ENCODE measurements around the gene CCNJL.

Gene CCNJL

DNA sequence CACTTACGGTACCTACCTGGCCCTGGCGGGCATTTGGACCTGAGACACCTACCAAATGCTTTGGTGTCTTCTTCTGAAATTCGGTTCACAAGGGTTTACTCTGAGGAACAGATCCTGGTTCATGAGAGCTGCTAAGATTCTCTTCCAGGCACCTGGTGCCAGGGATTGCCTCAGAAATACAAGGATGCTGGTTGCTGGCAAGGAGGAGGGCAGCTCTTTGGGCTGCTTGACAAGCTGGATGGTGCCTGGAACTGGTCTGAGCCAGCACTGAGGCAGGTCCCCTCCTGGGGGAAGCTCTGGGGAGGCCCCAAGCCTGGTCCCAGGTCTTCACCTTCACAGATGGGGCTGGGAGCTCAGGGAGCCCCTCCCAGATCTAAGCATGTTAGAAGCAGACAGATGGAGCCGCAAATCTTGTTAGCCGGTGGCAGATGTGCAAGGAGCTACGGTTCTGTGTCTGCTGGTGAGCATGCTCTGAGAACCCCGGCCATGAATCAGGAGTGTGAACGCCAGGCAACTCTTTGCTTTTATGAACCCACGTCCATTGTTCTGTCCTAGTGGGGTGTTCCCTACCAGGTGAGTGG, 66.8 kb downstream of the CCNJL start:
- no peaks in the 10 kb centered on the region for H3K36me3 ChIP-seq (ENCODE audit: control insufficient read depth, insufficient read depth, low read length)
- H3K9ac ChIP-seq (ENCODE audit: low read length): no peak overlapping the region
- H3K9me3 ChIP-seq (ENCODE audit: control insufficient read depth, insufficient read depth, low read depth, low read length): no peaks in the 10 kb centered on the region
- no peaks in the 10 kb centered on the region for H3K27me3 ChIP-seq (ENCODE audit: control insufficient read depth, insufficient read depth, low read length)
- no peak overlapping the region for H3K4me3 ChIP-seq (ENCODE audit: low read depth, low read length)
- H3K27ac ChIP-seq (ENCODE audit: low read depth, low read length): no peak overlapping the region
- peaks cover 6% of the 10 kb centered on the region for H3K4me1 ChIP-seq (ENCODE audit: control insufficient read depth, insufficient read depth, low read length)

DNA sequence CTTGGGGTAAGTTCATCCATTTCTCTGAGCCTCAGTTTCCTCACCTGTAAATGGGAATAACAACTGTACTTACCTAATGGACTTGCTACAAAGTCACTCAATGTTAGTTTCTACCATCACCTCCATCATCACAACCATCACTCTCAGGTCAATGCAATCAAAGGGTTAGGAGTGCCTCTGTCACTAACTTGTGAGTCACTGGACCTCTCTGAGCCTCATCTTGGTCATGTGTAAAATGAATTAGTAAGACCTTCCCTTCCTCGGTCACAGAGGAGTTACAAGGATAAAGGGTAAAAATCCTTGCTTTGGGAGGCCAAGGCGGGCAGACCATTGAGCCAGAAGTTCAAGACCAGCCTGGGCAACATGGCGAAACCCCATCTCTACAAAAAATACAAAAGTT, 70.2 kb downstream of the CCNJL start:
- no peak overlapping the region for H3K27ac ChIP-seq (ENCODE audit: low read depth, low read length)
- H3K4me3 ChIP-seq (ENCODE audit: low read depth, low read length): no peak overlapping the region
- H3K27me3 ChIP-seq (ENCODE audit: control insufficient read depth, insufficient read depth, low read length): no peaks in the 10 kb centered on the region
- H3K4me1 ChIP-seq (ENCODE audit: control insufficient read depth, insufficient read depth, low read length): peaks cover 9% of the 10 kb centered on the region
- no peaks in the 10 kb centered on the region for H3K9me3 ChIP-seq (ENCODE audit: control insufficient read depth, insufficient read depth, low read depth, low read length)
- no peaks in the 10 kb centered on the region for H3K36me3 ChIP-seq (ENCODE audit: control insufficient read depth, insufficient read depth, low read length)
- H3K9ac ChIP-seq (ENCODE audit: low read length): no peak overlapping the region

DNA sequence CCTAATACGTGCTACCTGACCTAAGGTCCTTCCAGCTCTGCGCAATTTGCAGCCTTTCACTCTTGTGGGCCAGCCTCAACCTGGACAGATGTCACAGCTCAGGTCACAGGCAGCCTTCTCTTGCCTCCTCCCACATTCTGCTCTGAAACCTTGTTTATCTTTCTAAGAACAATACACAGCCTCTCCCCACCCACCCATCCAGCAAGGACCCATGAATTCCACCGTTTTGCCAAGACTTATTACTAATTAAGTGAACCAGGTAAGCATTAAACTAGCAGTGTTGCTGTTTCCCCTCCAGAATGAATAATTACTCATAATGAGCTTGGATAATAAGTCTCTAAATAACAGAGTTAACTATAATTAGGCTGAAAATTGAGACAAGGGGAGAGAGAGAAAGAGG, 72.0 kb downstream of the CCNJL start:
- H3K4me1 ChIP-seq (ENCODE audit: control insufficient read depth, insufficient read depth, low read length): peaks cover 10% of the 10 kb centered on the region
- H3K9me3 ChIP-seq (ENCODE audit: control insufficient read depth, insufficient read depth, low read depth, low read length): no peaks in the 10 kb centered on the region
- no peak overlapping the region for H3K4me3 ChIP-seq (ENCODE audit: low read depth, low read length)
- H3K27me3 ChIP-seq (ENCODE audit: control insufficient read depth, insufficient read depth, low read length): no peaks in the 10 kb centered on the region
- H3K36me3 ChIP-seq (ENCODE audit: control insufficient read depth, insufficient read depth, low read length): no peaks in the 10 kb centered on the region
- H3K9ac ChIP-seq (ENCODE audit: low read length): no peak overlapping the region
- no peak overlapping the region for H3K27ac ChIP-seq (ENCODE audit: low read depth, low read length)

DNA sequence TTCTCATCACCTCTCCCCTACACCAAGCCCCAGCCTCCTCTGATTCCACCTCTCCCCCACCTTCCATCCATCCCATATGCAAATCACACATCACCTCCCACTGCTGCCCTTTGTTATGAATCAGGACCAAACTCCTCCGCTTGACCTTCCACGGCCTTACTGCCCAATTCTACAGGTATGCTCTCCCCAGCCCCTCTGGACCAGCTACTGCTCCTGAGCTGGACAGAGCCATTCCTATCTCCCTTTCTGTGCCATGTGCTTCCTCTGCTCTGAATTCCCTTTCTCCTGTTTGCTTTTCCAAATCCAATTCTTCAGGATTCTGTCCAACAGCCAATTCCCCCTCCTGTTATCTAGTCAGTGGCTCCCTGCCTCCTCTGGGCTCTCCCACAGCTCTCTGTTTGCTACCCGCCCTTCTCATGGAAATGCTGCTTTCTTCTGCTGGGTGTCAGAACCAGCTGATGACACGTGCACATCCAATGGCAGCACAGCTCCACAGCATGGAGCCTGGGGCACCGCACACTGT, 74.7 kb downstream of the CCNJL start:
- Histone ChIP-seq H3K4me3 (ENCODE audit: low read depth, low read length) (no peak overlapping the region), H3K4me1 (ENCODE audit: control insufficient read depth, insufficient read depth, low read length) (peaks cover 10% of the 10 kb centered on the region), H3K36me3 (ENCODE audit: control insufficient read depth, insufficient read depth, low read length) (no peaks in the 10 kb centered on the region), H3K27me3 (ENCODE audit: control insufficient read depth, insufficient read depth, low read length) (no peaks in the 10 kb centered on the region), H3K9me3 (ENCODE audit: control insufficient read depth, insufficient read depth, low read depth, low read length) (0 out of 2 replicates have a peak, but pooled peaks cover 4% of the 10 kb centered on the region), H3K27ac (ENCODE audit: low read depth, low read length) (no peak overlapping the region), H3K9ac (ENCODE audit: low read length) (no peak overlapping the region)

DNA sequence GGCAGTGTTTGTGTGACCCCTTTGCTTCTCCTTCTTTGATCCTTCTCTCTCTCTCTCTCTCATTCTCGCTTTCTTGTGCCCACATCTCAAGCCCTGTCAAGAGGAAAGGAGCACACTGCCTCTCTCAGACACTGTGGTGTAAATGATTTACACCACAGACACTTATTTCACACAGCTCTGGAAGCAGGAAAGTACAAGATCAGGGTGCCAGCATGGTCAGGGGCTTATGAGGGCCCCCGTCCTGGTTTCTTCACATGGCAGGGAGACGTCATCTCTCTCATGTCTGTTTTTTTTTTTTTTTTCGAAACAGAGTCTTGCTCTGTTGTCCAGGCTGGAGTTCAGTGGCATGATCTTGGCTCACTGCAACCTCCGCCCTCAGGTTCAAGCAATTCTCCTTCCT, 76.6 kb downstream of the CCNJL start:
- Histone ChIP-seq H3K9me3 (ENCODE audit: control insufficient read depth, insufficient read depth, low read depth, low read length) (0 out of 2 replicates have a peak, but pooled peaks cover 4% of the 10 kb centered on the region), H3K36me3 (ENCODE audit: control insufficient read depth, insufficient read depth, low read length) (no peaks in the 10 kb centered on the region), H3K27me3 (ENCODE audit: control insufficient read depth, insufficient read depth, low read length) (no peaks in the 10 kb centered on the region), H3K4me1 (ENCODE audit: control insufficient read depth, insufficient read depth, low read length) (peaks cover 10% of the 10 kb centered on the region), H3K4me3 (ENCODE audit: low read depth, low read length) (no peak overlapping the region), H3K27ac (ENCODE audit: low read depth, low read length) (no peak overlapping the region), H3K9ac (ENCODE audit: low read length) (no peak overlapping the region)

DNA sequence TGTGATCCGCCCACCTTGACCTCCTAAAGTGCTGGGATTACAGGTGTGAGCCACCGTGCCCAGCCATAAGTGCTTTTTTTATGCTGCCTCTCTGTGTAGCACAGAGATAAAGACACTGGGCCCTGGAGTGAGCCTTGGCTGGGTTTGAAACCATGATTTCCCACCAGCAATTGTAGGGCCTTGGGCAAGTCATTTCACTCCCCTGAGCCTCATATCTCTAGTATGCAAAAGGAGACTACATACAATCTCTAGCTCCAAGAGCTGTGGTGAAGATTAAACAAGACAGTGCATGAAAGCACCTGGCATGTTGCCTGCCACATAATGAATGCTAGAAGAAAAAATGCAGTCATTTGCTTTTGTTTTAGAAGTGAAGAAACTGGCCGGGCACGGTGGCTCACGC, 79.1 kb downstream of the CCNJL start:
- Histone ChIP-seq H3K27ac (ENCODE audit: low read depth, low read length) (no peak overlapping the region), H3K27me3 (ENCODE audit: control insufficient read depth, insufficient read depth, low read length) (no peaks in the 10 kb centered on the region), H3K36me3 (ENCODE audit: control insufficient read depth, insufficient read depth, low read length) (no peaks in the 10 kb centered on the region), H3K9me3 (ENCODE audit: control insufficient read depth, insufficient read depth, low read depth, low read length) (0 out of 2 replicates have a peak, but pooled peaks cover 4% of the 10 kb centered on the region), H3K9ac (ENCODE audit: low read length) (no peak overlapping the region), H3K4me3 (ENCODE audit: low read depth, low read length) (no peak overlapping the region), H3K4me1 (ENCODE audit: control insufficient read depth, insufficient read depth, low read length) (peaks cover 10% of the 10 kb centered on the region)

DNA sequence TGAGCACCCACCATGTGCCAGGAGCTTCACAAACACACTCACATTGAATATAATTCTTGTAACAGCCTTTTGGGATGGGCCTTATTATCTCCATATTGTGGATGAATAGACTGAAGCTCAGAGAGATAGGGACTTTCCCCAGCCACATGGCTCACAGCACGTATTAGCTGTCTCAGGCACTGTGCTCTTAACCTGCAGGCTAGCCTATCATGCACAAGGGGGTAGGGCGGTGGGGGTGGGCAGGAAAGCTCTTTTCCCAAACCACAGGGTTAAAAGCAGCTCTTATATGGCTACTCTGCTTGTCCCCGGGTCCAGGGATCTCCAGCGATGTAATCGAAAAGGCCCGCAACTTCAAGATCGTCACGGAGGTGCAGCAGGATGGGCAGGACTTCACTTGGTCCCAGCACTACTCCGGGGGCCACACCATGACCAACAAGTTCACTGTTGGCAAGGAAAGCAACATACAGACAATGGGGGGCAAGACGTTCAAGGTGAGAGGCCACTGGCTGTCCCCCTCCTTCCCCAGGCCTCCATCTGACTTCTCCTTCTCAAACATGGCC, 80.5 kb downstream of the CCNJL start:
- Histone ChIP-seq H3K36me3 (ENCODE audit: control insufficient read depth, insufficient read depth, low read length) (no peaks in the 10 kb centered on the region), H3K9ac (ENCODE audit: low read length) (no peak overlapping the region), H3K27me3 (ENCODE audit: control insufficient read depth, insufficient read depth, low read length) (no peaks in the 10 kb centered on the region), H3K9me3 (ENCODE audit: control insufficient read depth, insufficient read depth, low read depth, low read length) (0 out of 2 replicates have a peak, but pooled peaks cover 4% of the 10 kb centered on the region), H3K4me1 (ENCODE audit: control insufficient read depth, insufficient read depth, low read length) (no peaks in the 10 kb centered on the region), H3K27ac (ENCODE audit: low read depth, low read length) (no peak overlapping the region), H3K4me3 (ENCODE audit: low read depth, low read length) (no peak overlapping the region)

DNA sequence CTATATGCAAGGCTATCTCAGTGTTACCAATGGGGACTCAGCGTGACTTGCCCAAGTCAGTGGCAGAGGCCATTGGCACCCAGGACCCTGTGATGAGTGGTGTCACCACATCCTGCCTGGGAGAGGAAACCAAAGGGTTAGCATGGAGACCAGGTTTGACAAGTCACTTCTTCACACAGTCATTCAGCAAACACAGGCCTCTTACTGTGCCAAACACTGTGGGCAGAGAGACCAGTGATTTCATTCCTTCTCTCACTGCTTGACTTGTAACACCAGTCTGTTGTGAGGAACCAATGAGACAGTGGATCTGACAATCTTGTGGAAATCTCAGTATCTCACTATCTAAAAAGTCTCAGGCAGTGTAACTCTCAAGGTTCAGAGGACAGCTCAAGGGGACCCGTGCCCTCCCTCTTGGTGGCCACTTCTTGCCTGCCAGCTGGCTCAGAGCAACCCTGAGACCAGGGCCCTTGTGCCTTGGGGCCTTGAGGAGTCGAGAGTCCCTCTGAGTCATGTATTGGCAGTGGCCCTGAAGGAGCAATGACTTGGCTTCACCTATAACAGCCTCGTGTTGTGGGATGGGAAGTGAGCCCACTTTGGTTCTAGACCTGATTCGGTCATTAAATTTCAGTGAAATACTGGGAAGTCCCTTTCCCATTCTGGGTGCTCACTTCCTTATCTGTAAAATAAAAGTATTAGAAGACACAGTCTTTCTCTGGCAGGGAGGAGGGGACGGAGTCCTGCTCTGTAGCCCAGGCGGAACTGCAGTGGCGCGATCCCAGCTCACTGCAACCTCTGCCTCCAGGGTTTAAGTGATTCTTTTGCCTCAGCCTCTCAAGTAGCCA, 81.5 kb downstream of the CCNJL start:
- H3K9ac ChIP-seq (ENCODE audit: low read length): no peak overlapping the region
- no peaks in the 10 kb centered on the region for H3K36me3 ChIP-seq (ENCODE audit: control insufficient read depth, insufficient read depth, low read length)
- H3K27ac ChIP-seq (ENCODE audit: low read depth, low read length): no peak overlapping the region
- H3K9me3 ChIP-seq (ENCODE audit: control insufficient read depth, insufficient read depth, low read depth, low read length): 0 out of 2 replicates have a peak, but pooled peaks cover 4% of the 10 kb centered on the region
- H3K4me1 ChIP-seq (ENCODE audit: control insufficient read depth, insufficient read depth, low read length): no peaks in the 10 kb centered on the region; the same call in 1 of the 2 replicates
- H3K4me3 ChIP-seq (ENCODE audit: low read depth, low read length): no peak overlapping the region
- no peaks in the 10 kb centered on the region for H3K27me3 ChIP-seq (ENCODE audit: control insufficient read depth, insufficient read depth, low read length)

DNA sequence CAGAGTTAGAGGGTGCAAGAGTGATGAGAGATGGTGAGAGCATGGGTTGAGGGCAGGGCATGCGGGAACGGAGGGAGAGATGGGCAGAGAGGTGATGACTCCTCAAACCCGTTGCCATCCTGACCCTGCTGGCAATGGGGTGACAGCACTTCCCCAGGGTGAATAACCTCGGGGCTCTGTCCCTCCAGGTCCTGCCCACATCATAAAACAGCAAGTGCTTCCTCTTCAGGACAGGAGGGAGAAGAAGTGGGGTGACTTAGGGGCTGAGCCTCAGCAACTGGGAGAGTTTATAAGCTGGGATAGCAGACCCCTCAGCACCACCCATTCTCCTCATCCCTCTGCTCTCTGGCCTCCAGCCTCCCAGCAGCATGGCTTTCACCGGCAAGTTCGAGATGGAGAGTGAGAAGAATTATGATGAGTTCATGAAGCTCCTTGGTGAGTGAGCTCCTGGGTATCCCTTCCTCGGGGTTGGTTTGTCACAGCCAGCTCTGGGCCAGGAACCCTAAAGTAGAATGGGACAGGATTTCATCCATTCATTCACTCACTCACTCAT, 83.1 kb downstream of the CCNJL start, which contains the start of gene FABP6:
Gene FABP6, plus strand, starts transcription at position 317 of the 553 bp plus-strand sequence. Its CDS starts 52 bp downstream, at position 369.
- no peaks in the 10 kb centered on the region; the same call in 1 of the 2 replicates for H3K4me1 ChIP-seq (ENCODE audit: control insufficient read depth, insufficient read depth, low read length)
- no peak within 1 kb of the TSS for H3K4me3 ChIP-seq (ENCODE audit: low read depth, low read length)
- H3K36me3 ChIP-seq (ENCODE audit: control insufficient read depth, insufficient read depth, low read length): no peaks in the 10 kb centered on the region
- no peaks in the 10 kb centered on the region for H3K27me3 ChIP-seq (ENCODE audit: control insufficient read depth, insufficient read depth, low read length)
- no peak within 1 kb of the TSS for H3K27ac ChIP-seq (ENCODE audit: low read depth, low read length)
- no peak within 1 kb of the TSS for H3K9ac ChIP-seq (ENCODE audit: low read length)
- 0 out of 2 replicates have a peak, but pooled peaks cover 2% of the 10 kb centered on the region for H3K9me3 ChIP-seq (ENCODE audit: control insufficient read depth, insufficient read depth, low read depth, low read length)

DNA sequence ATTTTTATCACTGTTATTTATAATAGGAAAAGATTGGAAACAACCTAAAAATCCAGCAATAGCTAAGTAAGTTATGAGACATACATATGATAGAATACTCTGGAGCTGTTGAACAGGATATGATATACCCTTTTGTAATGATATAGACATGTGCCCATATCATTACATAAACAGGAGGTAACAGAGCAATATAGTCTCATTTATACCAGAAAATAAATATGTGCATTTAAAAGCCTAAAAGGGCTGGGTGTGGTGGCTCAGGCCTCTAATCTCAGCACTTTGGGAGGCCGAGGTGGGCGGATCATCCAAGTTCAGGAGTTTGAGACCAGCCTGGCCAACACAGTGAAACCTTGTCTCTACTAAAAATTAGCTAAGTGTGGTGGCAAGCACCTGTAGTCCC, 85.4 kb downstream of the CCNJL start:
- no peaks in the 10 kb centered on the region for H3K9me3 ChIP-seq (ENCODE audit: control insufficient read depth, insufficient read depth, low read depth, low read length)
- H3K27ac ChIP-seq (ENCODE audit: low read depth, low read length): no peak overlapping the region
- no peak overlapping the region for H3K9ac ChIP-seq (ENCODE audit: low read length)
- H3K36me3 ChIP-seq (ENCODE audit: control insufficient read depth, insufficient read depth, low read length): no peaks in the 10 kb centered on the region
- no peaks in the 10 kb centered on the region; the same call in 1 of the 2 replicates for H3K4me1 ChIP-seq (ENCODE audit: control insufficient read depth, insufficient read depth, low read length)
- no peak overlapping the region for H3K4me3 ChIP-seq (ENCODE audit: low read depth, low read length)
- H3K27me3 ChIP-seq (ENCODE audit: control insufficient read depth, insufficient read depth, low read length): no peaks in the 10 kb centered on the region
